GM13977 (cell line): ENCODE measurements around the gene C10orf90.

ENCODE experiments used
- DNase-seq: peaks from one replicate; pipeline ENCODE4 v3.0.0; 2012; ENCODE audit warnings: low spot score
- CTCF ChIP-seq: IDR thresholded peaks from 2 replicates; pipeline ENCODE4 v1.5.1; 2012; ENCODE audit warnings: mild to moderate bottlenecking, control low read depth; ENCODE audit not compliant: insufficient read depth; ENCODE audit errors: extremely low read depth, missing control alignments
- in situ Hi-C: fragments of 300-500 bp; cut with MboI; formaldehyde crosslinking; loops from one replicate; pipeline ENCODE4 v1.12.0; 2022; ENCODE audit warnings: low sequenced_read_pairs, low pct_unique_long_range_greater_than_20kb, mixed read lengths, inconsistent platforms; ENCODE audit not compliant: unreplicated experiment

The C10orf90 gene

DNA sequence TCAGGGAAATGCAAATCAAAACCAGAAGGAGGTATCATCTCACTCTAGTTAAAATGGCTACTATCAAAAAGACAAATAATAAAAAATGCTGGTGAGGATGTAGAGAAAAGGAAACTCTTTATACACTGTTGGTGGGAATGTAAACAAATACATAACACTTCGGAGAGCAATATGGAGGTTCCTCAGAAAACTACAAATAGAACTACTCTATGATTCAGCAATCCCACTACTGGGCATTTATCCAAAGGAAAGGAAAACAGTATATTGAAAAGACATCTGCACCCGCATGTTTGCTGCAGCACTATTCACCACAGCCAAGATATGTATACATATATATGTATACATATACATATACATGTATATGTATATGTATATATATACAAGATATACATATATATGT lies 94.2 kb downstream of the C10orf90 start:
- no peak for TF ChIP-seq CTCF
- DNase-seq = no peak
- in situ Hi-C loops = no loop called here

DNA sequence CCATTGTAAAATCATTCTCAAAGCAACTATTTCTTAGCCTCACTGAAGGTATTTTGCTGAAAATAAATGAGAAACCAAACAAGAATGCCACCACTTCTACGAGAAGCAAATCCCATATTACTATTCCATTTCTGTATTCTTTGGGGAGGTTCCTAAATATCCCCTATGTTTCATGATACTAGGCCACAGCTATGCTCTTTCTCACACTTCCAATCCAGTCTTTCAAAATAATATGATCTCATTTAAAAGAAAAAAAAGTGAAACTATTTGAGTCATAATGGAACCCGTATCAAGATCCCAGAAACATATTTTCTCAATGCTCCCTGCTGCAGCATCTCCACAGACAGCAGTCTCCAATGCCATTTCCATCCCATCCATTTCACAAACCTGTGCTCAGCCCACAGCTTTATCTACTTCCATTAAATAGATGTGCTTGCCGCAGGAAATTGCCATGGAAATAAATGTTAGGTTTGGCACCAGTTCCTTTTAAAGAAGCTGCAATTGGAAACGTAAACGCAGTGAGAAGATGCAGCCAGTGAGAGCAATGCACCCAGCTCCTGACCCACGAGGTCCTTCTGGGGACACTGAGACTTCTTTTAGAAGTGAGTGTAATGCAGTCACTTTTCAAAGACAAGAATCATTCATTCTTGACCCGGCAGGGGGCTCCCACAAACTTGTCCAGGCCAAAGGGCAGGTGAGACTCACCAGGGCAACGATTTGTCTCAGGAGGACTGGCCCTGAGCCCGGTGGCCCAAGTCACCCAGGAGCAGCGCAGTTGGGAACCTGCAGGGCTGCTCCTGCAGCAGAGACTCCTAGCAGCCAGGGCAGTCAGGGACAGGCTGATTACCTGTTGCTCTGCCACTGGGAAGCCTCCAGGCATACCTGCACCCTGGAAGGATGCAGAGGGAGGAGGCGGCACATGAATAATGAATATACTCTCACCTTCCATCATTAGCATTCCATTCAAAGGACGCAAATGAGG lies 99.6 kb downstream of the C10orf90 start:
- TF ChIP-seq CTCF = peak; percentile 0
- in situ Hi-C loops = no loop called here
- DNase-seq = no peak

DNA sequence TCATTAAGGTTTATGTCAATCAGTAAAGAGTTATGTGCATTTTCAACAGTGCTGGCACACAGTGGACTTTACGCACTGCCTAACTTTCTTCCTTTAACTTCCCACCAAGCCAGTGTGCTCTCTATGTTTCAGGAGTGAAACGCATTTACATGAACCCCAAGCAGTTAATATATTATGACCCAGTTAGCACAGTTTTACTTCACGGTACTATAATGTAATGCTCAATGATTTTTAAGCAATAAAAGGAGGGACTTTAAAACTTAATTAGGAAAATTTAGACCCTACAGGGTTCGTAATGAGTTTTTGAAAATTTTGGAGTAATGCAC lies 100.3 kb downstream of the C10orf90 start:
- DNase-seq = no peak
- TF ChIP-seq CTCF = no peak
- in situ Hi-C loops = no loop called here

GRCh38 chr10:126569513-126570244 lies 100.8 kb downstream of the C10orf90 start:
- in situ Hi-C loops = no loop called here
- DNase-seq = no peak

DNA sequence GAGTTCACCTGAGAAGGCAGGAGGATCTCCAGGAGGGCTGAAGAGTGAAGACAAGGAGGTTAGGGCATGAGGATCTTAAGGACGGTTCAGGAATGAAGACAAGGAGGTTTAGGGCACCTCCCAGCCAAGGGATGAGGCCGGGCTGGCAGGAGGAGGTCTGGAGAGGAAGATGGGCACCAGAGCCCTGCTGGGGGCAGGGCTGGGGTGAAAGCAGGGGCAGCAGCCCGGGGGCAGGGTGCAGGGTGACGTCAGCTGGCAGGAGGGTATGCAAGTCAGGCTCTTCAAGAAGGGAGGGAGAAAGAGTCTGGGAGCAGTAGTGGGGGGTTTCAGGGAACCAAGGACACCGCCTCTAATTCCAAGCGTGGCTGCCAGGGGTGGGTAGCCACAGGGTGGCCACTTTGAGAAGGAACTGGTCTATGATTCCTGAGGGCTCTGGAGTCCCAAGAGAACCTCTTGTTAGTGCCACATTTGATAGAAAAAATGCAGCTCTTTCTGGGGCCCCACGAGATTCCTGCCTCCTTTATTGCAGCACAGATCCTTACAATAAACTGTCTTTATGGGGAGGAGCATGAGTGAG lies 101.6 kb downstream of the C10orf90 start:
- no peak for DNase-seq
- in situ Hi-C loops = no loop called here
- TF ChIP-seq CTCF = no peak

More at GRCh38 chr10:126569513-126570244, 100.8 kb downstream of the C10orf90 start:
- no peak for TF ChIP-seq CTCF

DNA sequence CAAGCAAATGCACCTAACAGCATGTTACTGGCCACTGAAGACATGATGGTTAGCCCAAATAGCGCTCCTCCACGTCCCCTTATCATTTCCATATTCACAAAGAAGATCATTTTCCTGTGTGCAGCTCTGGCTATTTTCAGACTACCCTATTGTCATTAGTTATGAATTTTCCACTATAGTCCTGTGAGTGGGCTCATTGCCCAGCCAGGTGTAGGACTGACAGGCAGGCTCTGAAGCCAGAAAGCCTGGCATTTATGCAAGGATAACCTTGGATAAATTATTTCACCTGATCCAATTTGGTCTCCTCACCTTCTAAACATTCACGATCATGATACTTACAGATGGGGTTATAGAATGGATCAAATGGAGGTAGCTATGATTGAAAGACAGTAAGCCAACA lies 104.6 kb downstream of the C10orf90 start:
- DNase-seq = no peak
- TF ChIP-seq CTCF = no peak
- in situ Hi-C loops = no loop called here
